Measurements from ENCODE around the gene TXNL4A.

Gene TXNL4A

DNA sequence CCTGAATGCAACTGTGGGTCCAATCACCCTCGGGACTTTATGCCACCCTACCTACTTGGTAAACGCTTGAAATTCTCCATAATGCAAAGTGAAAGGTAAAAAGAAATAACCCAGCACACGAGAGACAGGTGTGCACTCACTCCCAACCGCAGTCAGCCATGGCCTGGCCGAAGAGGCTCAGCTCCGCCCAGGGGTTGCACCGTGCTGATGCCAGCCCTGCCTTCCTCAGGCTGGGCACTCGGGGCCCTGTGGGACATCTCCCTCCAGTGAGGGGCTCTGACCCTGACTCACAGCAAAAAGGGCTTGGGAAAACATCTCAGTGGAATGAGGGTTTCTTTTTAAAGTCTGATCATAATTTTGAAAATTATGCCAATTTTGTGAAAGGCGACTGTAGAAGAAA lies 50.2 kb downstream of the TXNL4A start:
- H3K4me3 ChIP-seq (ENCODE audit: low read length), result no peak overlapping the region
- H2AFZ ChIP-seq (ENCODE audit: low read depth, low read length), result no peak overlapping the region
- H3K36me3 ChIP-seq (ENCODE audit: insufficient read depth, low read length), result peaks cover 41% of the 10 kb centered on the region
- peaks cover 28% of the 10 kb centered on the region for H3K9me3 ChIP-seq (ENCODE audit: low read length)
- H3K4me1 ChIP-seq (ENCODE audit: insufficient read depth, low read length), result peaks cover 4% of the 10 kb centered on the region
- no peaks in the 10 kb centered on the region for H3K27me3 ChIP-seq (ENCODE audit: insufficient read depth, low read length)

DNA sequence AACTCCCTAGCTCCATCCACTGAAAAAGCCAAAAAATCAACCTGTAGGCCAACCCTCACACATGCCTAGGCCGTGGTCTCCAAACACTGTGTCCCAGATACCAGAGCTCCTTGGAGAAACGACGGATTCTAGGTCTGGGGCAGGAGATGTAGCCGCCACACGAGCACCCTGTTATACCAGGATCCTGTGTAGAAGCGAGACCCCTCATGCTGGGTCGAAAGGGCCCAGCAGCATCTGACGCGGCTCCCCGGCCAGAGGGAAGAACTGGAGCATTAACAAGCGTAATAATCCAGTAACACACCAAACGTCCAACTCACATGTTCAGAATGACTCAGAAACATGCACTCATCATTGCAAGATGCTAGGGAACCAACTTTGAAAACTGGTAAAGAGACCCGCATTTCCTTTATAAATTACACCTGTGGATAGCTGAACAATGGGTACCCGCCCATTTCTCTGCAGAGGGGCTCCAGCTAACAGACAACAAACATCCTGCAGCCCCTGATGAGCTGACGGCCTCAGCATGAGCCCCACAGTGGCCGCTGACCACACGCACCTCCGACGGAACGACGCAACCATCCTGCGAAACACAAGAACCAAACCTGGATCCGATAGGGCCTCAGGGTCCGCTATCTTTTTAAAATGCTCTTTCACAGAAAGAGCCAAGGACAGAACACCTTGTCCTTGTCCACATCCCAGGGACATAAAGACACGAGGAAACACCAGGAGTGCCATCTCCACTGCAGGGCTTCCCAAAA lies 51.1 kb downstream of the TXNL4A start:
- no peak overlapping the region for H3K4me3 ChIP-seq (ENCODE audit: low read length)
- peaks cover 26% of the 10 kb centered on the region for H3K9me3 ChIP-seq (ENCODE audit: low read length)
- H3K27me3 ChIP-seq (ENCODE audit: insufficient read depth, low read length), result no peaks in the 10 kb centered on the region
- no peak overlapping the region for H2AFZ ChIP-seq (ENCODE audit: low read depth, low read length)
- peaks cover 32% of the 10 kb centered on the region for H3K36me3 ChIP-seq (ENCODE audit: insufficient read depth, low read length)
- peaks cover 4% of the 10 kb centered on the region for H3K4me1 ChIP-seq (ENCODE audit: insufficient read depth, low read length)

DNA sequence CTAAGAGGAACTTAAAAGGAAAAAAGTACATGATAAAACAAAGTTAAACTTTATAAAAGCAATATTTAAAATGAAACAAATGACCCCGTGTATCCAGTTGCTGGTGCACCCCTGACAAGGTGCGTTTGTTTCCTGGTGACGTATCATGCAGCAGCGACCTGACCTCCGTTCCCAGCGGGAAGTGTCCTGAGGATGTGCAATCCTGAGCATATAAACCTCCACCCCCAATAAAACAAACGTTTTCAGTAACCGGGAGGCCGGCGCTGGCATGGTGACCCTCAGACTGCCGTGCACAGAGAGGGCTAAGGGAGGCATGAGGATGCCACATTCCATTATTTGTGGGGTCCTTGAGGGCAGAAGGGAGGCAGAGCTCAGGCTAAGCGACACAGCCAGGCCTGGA lies 51.7 kb downstream of the TXNL4A start:
- peaks cover 26% of the 10 kb centered on the region for H3K36me3 ChIP-seq (ENCODE audit: insufficient read depth, low read length)
- H3K4me1 ChIP-seq (ENCODE audit: insufficient read depth, low read length), result peaks cover 4% of the 10 kb centered on the region
- no peaks in the 10 kb centered on the region for H3K27me3 ChIP-seq (ENCODE audit: insufficient read depth, low read length)
- H2AFZ ChIP-seq (ENCODE audit: low read depth, low read length), result no peak overlapping the region
- peaks cover 27% of the 10 kb centered on the region for H3K9me3 ChIP-seq (ENCODE audit: low read length)
- H3K4me3 ChIP-seq (ENCODE audit: low read length), result no peak overlapping the region

DNA sequence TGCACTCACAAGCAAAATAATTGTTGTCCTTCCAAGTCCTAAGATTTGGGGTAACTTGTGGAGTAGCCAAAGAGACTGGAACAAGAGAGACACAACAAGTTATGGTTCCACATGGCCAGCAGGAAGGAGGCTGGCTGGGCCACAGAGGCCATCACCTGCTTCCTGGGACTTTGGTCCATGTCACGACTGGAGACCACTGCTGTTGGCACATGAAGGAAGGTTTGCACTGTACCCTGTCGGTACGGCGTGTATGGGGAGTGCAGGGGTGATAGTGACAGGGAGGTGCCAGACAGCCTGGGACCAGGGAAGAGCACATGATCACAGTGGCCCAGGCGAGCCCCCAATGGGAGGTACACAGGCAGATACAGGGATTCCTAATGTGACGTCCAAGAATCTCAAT lies 52.4 kb downstream of the TXNL4A start:
- peaks cover 4% of the 10 kb centered on the region for H3K4me1 ChIP-seq (ENCODE audit: insufficient read depth, low read length)
- no peak overlapping the region for H2AFZ ChIP-seq (ENCODE audit: low read depth, low read length)
- H3K27me3 ChIP-seq (ENCODE audit: insufficient read depth, low read length), result no peaks in the 10 kb centered on the region
- H3K4me3 ChIP-seq (ENCODE audit: low read length), result no peak overlapping the region
- H3K9me3 ChIP-seq (ENCODE audit: low read length), result peaks cover 26% of the 10 kb centered on the region
- H3K36me3 ChIP-seq (ENCODE audit: insufficient read depth, low read length), result peaks cover 20% of the 10 kb centered on the region

DNA sequence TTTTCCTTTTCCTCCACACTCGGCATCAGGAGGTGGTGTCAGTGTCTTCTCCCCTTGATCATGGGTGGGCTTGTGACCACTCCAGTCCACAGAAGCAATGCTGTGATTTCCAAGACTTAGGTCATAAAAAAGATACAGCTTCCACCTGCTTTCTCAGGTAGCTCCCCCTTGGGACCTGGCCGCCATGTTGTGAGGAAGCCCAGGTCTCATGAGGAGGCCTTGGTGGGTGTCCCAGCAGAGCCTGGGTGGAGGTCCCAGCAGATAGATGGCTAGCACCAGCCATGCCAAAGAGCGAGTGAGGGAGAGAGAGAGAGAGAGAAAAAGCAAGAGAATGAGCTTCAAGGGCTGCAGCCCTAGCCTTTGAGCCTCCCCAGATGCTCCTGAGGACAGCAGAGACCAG lies 52.9 kb downstream of the TXNL4A start:
- peaks cover 17% of the 10 kb centered on the region for H3K36me3 ChIP-seq (ENCODE audit: insufficient read depth, low read length)
- no peak overlapping the region for H3K4me3 ChIP-seq (ENCODE audit: low read length)

DNA sequence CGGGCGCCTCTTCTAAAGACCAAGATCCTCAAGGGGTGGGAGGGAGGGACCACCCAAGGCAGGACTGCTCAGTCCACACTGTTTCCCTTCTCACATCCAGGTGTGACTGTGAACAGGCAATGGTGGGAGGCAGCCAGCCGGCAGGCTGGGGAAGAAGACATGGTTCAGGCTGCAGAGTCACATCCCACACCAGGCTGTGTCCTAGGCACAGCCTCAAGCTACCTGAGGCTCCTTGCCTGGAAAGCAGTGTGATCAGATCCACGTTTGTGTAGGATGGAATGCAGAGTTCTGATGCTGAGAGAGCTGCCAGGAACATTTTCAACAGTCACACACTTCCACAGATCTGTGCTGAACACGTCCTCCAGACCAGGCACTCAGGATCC lies 53.3 kb downstream of the TXNL4A start:
- Histone ChIP-seq H3K36me3 (ENCODE audit: insufficient read depth, low read length) (peaks cover 16% of the 10 kb centered on the region), H3K4me1 (ENCODE audit: insufficient read depth, low read length) (peaks cover 4% of the 10 kb centered on the region), H3K4me3 (ENCODE audit: low read length) (no peak overlapping the region), H3K9me3 (ENCODE audit: low read length) (peaks cover 21% of the 10 kb centered on the region), H3K27me3 (ENCODE audit: insufficient read depth, low read length) (no peaks in the 10 kb centered on the region), H2AFZ (ENCODE audit: low read depth, low read length) (no peak overlapping the region)

More for the DNA sequence above, 52.9 kb downstream of the TXNL4A start:
- Histone ChIP-seq H3K9me3 (ENCODE audit: low read length) (peaks cover 24% of the 10 kb centered on the region), H2AFZ (ENCODE audit: low read depth, low read length) (no peak overlapping the region), H3K27me3 (ENCODE audit: insufficient read depth, low read length) (no peaks in the 10 kb centered on the region), H3K4me1 (ENCODE audit: insufficient read depth, low read length) (peaks cover 4% of the 10 kb centered on the region)

DNA sequence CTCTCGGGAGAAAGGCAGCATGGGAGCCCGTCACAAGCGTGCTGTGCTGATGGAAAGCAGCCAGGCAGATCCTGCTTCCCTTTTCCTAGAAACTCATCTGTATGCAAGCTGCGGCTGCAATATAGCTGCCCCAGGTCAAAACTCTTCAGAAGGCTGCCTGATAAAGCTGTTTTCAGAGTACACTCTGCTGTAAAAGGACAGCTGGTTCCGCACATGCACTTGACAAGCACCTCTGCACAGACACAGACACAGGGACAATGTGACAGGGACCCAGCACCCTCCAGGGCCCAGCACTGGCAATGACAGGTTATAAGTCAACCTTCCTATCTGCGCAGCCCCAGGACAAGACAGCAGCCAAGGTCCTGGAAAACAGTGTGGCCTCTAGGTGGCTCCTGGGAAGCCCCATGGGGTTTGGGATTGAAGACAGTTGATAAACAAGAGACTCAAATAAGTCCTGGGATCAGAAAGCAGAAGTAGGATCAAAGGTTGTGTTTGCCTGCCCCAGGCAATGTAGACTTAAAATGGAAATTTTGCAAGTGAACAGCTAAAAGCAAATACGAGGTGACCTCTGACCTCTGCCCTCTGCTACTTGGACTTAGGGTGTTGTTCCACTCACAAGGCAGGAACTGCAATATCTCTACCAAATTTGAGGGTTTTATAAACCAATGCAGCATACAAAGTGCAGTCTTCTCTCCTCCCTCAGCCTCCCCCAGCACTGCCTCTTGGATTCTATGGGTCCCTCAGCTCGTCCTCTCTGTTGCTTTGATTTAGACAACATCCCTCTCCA lies 53.9 kb downstream of the TXNL4A start:
- Histone ChIP-seq H2AFZ (ENCODE audit: low read depth, low read length) (no peak overlapping the region), H3K36me3 (ENCODE audit: insufficient read depth, low read length) (peaks cover 14% of the 10 kb centered on the region), H3K27me3 (ENCODE audit: insufficient read depth, low read length) (no peaks in the 10 kb centered on the region), H3K4me3 (ENCODE audit: low read length) (no peak overlapping the region), H3K9me3 (ENCODE audit: low read length) (peaks cover 21% of the 10 kb centered on the region), H3K4me1 (ENCODE audit: insufficient read depth, low read length) (peaks cover 4% of the 10 kb centered on the region)

DNA sequence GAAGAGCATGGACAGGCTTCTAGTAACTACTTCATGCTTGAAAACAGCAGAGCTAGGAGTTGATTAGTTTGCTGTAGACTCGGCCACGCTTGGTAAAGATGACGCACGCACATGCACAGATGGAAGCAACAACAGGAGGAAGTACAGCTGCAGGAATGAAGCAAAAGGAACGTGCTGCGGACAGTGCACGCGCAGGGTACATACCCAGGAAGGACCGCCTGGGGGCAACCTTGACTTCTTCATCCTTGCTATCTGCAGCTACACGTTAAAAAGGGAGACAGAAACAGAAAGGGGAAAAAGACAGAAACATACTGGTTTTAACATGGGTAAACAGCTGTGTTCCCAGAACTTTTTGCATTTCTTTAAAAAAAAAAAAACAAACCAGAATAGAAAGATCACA lies 54.6 kb downstream of the TXNL4A start:
- Histone ChIP-seq H2AFZ (ENCODE audit: low read depth, low read length) (no peak overlapping the region), H3K4me3 (ENCODE audit: low read length) (no peak overlapping the region), H3K4me1 (ENCODE audit: insufficient read depth, low read length) (peaks cover 4% of the 10 kb centered on the region), H3K27me3 (ENCODE audit: insufficient read depth, low read length) (no peaks in the 10 kb centered on the region), H3K36me3 (ENCODE audit: insufficient read depth, low read length) (peaks cover 18% of the 10 kb centered on the region), H3K9me3 (ENCODE audit: low read length) (peaks cover 28% of the 10 kb centered on the region)

DNA sequence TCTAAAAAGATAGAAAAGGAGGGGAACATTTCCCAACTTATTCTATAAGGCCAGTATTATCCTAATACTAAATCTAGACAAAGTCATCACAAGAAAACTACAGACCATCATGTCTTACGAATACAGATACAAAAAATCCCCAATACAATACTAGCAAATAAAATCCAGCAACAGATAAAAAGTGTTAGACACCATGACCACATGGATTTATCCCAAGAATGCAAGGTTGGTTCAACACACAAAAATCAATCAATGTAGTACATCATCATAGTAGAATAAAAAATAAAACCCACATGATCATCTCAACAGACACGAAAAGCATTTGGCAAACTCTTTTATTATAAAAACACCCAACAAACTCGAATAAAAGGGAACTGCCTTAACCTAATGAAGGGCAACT lies 55.5 kb downstream of the TXNL4A start:
- no peaks in the 10 kb centered on the region for H3K27me3 ChIP-seq (ENCODE audit: insufficient read depth, low read length)
- H2AFZ ChIP-seq (ENCODE audit: low read depth, low read length), result no peak overlapping the region
- H3K36me3 ChIP-seq (ENCODE audit: insufficient read depth, low read length), result peaks cover 25% of the 10 kb centered on the region
- H3K9me3 ChIP-seq (ENCODE audit: low read length), result peaks cover 33% of the 10 kb centered on the region
- H3K4me3 ChIP-seq (ENCODE audit: low read length), result no peak overlapping the region
- H3K4me1 ChIP-seq (ENCODE audit: insufficient read depth, low read length), result peaks cover 4% of the 10 kb centered on the region

DNA sequence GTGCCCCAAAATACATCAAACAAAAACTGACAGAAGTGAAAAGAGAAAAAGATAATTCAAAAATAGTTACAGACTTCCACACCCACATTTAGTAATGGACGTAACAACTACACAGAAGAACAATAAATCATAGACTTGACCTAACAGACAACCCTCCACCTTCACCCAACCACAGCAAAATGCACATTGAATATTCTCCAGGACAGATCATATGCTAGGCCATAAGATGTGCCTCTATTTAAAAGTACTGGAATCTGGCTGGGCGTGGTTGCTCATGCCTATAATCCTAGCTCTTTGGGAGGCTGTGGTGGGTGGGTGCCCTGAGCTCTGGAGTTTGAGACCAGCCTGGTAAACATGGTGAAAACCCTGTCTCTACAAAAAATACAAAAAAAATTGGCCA lies 56.9 kb downstream of the TXNL4A start:
- peaks cover 22% of the 10 kb centered on the region for H3K36me3 ChIP-seq (ENCODE audit: insufficient read depth, low read length)
- H3K9me3 ChIP-seq (ENCODE audit: low read length), result peaks cover 30% of the 10 kb centered on the region
- H3K27me3 ChIP-seq (ENCODE audit: insufficient read depth, low read length), result no peaks in the 10 kb centered on the region
- no peak overlapping the region for H2AFZ ChIP-seq (ENCODE audit: low read depth, low read length)
- peaks cover 4% of the 10 kb centered on the region for H3K4me1 ChIP-seq (ENCODE audit: insufficient read depth, low read length)
- no peak overlapping the region for H3K4me3 ChIP-seq (ENCODE audit: low read length)

DNA sequence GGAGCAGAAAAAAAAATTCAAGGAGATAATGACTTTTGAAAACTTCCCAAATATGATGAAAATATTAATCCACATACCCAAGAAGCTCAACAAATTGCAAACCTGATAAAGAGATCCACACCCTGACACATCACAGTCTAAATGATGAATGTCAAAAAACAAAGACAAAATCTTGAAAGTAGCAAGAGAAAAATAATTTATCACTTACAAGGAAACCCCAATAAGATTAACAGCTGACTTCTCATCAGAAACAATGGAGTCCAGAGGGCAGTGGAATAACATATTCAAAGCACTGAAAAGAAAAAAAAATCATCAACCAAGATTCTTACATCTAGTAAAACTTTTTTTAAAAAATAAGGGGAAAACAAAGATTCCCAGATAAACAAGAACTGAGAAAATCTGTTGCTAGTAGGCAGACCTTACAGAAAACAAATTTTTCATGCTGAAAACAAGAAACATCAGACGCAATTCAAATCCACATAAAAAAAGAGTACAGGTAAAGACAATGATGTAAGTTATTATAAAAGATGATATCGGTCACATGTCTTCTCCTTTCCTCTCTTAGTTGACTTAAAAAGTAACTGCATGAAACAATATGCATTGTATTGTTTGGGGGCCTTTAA lies 58.2 kb downstream of the TXNL4A start:
- H3K4me3 ChIP-seq (ENCODE audit: low read length), result no peak overlapping the region
- no peak overlapping the region for H2AFZ ChIP-seq (ENCODE audit: low read depth, low read length)
- H3K9me3 ChIP-seq (ENCODE audit: low read length), result peaks cover 31% of the 10 kb centered on the region
- H3K36me3 ChIP-seq (ENCODE audit: insufficient read depth, low read length), result peaks cover 21% of the 10 kb centered on the region
- peaks cover 4% of the 10 kb centered on the region for H3K4me1 ChIP-seq (ENCODE audit: insufficient read depth, low read length)
- H3K27me3 ChIP-seq (ENCODE audit: insufficient read depth, low read length), result no peaks in the 10 kb centered on the region

DNA sequence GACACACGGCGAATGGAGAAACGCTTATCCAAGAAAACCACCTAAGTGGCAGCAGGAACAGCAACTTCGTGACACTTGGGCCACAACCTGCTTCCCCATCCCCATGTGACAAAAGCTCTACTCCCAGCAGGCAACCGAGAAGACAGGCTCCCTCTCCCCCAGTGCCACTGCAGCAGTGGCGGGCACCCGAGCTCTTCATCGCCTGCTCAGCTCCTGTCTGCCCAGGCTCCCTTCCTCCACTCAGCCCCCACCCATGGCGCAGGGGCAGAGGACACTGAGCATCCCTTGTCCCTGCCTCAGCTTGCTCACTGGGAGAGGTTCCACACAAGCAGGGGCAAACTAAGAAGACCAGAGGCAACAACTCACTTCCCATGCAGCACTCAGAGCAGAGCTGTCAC lies 59.8 kb downstream of the TXNL4A start:
- H3K4me1 ChIP-seq (ENCODE audit: insufficient read depth, low read length), result no peaks in the 10 kb centered on the region
- peaks cover 37% of the 10 kb centered on the region for H3K9me3 ChIP-seq (ENCODE audit: low read length)
- no peak overlapping the region for H2AFZ ChIP-seq (ENCODE audit: low read depth, low read length)
- peaks cover 29% of the 10 kb centered on the region for H3K36me3 ChIP-seq (ENCODE audit: insufficient read depth, low read length)
- no peak overlapping the region for H3K4me3 ChIP-seq (ENCODE audit: low read length)
- H3K27me3 ChIP-seq (ENCODE audit: insufficient read depth, low read length), result no peaks in the 10 kb centered on the region

Measured in neuron (in vitro differentiated cells).